NCI-H2081 treated with DMSO at 0.1 percent for 48 hours (cell line): Measurements from ENCODE around the gene CLEC2L.
"Not testable (repeated sequence)": the region's sequence is repeated elsewhere in the genome, so short reads cannot be mapped to it uniquely, and the experiment has no call there.

Experiments
- DNase-seq: peaks from one replicate; lab custom pipeline; 2025; lab: John Stamatoyannopoulos, UW

Gene CLEC2L

GRCh38 chr7:139523968-139524815 is 707 bp downstream of the CLEC2L start:
- DNase-seq = no peak

DNA sequence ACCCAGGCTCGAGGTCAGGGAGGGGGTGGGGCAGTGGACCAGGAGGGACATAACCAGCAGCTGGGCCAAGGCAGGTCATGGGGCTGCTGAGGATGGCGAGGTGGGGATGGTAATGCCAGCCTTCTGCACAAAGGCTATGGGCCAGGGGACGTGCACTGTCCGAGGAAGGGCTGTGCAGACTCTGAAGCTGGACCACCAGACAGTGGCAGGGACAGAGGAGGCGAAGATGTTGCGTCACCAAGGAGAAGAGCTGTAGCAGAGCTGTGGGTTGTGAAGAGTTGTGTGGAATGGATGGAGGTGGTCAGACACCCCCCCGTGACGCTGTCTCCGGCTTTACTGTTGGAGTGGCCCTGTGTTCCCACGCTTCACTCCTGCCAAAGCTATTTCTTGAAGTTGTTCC is 1.8 kb downstream of the CLEC2L start:
- DNase-seq = no peak

DNA sequence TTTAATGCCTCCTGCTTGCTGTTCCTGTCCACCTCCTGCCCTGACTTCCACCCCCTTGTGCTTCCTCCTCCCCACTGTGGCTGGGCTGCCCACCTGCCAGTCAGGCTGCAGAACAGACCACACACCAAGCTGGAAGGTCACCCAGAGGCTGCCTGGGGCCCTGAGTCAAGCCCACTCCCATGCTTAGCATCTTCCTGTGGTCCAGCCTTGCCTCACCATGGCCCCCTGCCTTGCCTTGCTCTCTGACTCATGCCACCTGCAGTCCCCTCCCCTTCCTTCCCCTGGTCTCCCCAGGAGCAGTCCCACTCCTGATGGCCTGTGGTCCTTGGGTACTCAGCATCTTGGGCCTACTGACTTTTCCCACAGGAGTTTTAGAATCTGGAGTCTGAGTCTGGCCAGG is 2.3 kb downstream of the CLEC2L start:
- DNase-seq = no peak

DNA sequence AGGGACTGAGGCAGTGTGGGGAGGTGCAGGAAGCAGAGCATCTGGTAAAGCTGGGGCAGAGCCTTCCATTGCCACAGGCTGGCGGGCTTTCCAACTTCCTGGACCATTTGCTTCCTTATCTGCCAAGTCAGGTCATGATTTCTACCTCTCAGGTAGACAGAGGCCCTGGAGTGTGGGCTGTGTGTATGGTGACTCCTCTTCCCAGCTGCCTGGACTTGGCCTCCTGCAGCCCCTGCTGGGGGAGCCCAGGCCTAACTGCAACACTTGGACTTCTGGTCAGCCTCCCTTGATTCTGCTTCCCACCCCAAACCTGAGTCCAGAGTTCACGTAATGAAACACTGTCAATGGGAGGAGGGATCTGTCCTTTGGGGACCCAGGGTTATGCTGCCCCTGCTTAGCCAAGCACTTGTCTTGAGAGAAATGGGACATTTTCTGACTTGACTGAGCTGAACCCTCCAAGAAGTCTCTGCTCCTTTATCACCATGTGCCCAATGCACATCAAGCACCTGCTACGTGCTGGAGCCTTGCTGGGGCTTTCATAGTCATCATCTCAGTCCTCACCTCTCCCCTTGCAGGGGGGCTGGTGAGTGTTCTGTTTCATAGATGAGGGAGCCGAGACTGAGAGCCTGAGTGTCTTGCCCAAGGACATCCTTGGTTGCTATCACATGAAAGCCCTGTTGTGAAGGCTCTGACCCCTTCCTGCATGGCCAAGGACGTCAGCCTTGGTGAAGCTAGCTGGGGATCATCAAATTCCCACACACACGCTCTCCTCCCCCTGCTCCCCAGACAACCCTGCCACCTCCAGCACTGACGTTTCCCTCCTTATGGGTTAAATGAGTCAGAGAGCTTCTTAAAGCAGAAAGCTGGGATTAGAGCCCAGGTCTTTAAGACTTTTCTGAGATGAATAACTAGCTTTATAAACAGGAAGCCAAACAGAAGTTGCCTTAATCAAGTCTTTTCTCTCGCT is 3.4 kb downstream of the CLEC2L start:
- DNase-seq = no peak

DNA sequence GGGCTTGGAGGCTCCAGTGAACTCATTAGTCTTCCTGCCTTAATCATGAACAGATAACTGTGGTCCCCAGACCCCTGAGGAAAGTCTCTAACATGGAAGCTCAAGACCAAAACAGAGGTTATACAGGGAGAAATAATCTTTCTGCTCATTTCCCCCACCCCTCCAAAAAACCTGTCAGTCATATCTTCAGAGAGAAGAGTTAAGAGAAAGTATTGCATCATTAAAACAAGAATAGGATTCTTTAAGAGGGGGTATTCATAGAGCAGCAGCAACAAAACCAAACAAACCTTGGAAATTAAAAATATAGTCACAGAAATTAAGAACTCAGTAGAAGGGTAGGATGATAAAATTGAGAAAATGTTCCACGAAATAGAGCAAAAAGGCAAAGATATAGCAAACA is 7.6 kb downstream of the CLEC2L start:
- no peak for DNase-seq

GRCh38 chr7:139532636-139533155 is 9.2 kb downstream of the CLEC2L start:
- DNase-seq = no peak

GRCh38 chr7:139534096-139534495 is 10.6 kb downstream of the CLEC2L start:
- DNase-seq = no peak

DNA sequence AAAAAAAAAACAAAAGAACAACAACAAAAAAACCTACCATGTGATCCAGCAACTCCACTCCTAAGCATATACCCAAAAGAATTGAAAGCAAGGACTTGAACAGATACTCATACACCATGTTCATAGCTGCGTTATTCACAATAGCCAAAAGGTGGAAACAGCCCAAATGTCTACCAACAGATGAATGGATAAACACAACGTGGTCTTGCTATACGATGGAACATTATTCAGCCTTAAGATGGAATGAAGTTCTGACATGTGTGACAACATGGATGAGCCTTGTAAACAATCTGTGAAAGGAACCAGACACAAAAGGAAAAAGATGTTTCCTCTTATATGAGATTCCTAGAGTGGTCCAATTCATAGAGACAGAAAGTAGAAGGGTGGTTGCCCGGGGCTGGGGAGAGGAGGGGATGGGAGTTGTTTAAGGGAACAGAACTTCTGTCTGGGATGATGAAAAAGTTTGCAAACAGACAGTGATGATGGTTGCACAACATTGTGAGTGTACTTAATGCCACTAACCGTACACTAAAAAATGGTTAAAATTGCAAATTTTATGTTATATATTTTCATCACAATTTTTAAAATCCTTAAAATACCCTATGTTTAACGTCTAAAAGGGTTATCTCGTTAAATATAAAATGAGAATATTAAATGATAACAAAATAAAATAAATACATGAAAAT is 11.6 kb downstream of the CLEC2L start:
- no peak for DNase-seq

DNA sequence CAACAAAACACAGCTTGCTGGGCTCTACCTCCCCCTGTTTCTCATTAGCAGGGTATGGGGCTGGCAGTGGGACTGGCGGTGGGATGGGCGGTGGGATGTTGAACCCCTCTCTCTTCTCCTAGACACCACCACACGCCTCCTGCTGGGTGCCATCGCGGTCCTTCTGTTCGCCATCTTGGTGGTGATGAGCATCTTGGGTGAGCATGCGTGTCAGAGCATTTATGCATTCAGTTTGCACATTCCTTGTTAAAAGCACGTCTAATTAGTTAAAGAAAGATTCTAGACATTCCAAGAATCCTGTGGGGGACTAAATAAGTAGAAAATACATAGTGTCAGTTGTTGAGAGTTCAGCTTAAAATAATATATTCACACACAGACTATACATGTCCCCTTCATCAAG is 12.7 kb downstream of the CLEC2L start:
- no peak for DNase-seq

GRCh38 chr7:139538881-139539635 is 15.6 kb downstream of the CLEC2L start:
- DNase-seq = no peak

DNA sequence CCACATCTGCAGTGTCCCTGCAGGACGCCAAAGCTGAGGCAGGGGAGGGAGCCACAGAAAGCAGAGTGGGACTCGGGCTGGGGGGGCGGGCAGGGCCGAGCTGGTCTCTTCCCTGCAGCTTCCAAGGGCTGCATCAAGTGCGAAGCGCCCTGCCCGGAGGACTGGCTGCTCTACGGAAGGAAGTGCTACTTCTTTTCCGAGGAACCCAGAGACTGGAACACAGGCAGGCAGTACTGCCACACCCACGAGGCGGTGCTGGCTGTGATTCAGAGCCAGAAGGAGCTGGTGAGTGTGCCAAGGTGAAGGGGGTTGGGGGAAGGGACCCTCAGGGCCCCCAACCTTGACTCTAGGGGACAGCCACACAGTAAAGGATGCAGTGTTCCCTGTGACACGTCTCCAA is 16.7 kb downstream of the CLEC2L start:
- no peak for DNase-seq

- no peak for DNase-seq
Observed at GRCh38 chr7:139541600-139542307, 18.3 kb downstream of the CLEC2L start.

- DNase-seq = no peak
Observed at GRCh38 chr7:139542308-139543151, 19.0 kb downstream of the CLEC2L start.

DNA sequence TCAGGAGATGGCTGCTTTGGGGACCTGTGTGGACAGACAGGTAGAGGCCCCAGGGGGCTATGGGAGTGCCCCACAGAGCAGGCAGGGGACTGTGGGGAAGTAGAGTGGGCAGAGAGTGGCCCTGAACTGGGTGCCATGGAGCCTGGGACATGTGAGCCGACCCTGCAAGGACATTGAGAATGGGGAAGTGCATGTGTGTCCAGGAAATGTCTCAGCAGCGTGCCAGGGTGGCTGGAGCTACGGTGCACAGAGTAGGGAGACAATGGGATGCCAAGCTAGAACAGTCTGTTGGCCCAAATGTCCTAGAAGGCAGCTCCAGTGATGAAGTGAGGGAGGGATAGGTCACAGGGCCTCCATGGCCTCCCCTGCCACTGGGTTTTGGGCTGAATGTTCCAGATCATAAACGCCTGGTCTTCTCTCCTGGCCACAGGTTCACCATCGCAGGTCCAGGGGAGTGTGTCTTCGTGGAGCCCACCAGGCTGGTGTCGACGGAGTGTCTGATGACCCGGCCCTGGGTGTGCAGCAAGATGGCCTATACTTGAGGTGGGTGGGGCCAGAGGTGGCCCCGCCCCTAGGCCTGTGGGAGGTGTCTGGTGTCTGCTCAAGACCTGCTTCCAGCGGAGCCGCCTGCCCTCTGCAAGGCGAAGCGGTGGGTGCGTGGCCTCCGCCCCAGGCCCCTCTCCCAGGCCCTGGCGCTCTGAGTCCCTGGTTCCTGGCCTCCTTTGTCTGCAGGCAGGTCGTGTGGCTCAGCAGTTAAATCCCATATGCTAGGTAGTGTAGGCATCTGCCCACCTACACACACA is 20.5 kb downstream of the CLEC2L start:
- no peak for DNase-seq

DNA sequence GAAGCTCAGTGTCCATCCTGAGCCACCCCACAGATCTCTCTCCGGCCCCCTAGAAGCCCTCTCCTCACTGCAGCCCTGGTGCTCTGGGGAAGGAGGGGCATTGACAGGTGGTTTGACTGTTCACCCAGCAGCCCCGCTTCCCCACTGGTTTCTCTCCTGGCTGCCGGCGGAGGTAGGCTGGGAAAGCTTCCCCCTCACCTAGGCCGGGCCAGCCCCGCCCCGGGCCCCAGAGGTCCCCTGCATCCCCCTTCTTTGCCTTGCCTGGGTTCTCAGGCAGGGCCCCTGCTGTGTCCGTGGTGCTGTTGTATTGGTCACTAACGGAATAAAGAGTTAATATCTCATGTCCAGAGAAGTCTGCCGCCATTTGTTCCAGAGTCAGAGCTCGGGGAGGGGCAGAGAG is 21.2 kb downstream of the CLEC2L start:
- DNase-seq = no peak

GRCh38 chr7:139548302-139549028 is 25.0 kb downstream of the CLEC2L start:
- DNase-seq = no peak

DNA sequence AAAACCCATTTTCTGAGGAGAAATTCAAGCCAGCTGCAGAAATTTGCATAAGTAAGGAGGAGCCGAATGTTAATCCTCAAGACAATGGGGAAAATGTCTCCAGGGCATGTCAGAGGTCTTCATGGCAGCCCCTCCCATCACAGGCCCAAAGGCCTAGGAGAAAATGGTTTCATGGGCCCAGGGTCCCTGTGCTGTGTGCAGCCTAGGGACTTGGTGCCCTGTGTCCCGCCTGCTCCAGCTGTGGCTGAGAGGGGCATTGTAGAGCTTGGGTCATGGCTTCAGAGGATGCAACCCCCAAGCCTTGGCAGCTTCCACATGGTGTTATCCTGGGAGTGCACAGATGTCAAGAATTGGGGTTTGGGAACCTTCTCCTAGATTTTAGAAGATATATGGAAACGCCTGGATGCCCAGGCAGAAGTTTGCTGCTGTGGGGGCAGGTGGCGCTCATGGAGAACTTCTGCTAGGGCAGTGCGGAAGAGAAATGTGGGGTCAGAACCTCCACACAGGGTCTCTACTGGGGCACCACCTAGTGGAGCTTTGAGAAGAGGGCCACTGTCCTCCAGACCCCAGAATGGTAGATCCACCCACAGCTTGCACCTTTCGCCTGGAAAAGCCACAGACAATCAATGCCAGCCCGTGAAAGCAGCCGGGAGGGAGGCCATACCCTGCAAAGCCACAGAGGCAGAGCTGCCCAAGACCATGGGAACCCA is 30.7 kb downstream of the CLEC2L start:
- DNase-seq = not testable (repeated sequence)
